Muscle layer of duodenum (tissue), 2 donors: ENCODE results near the gene GUCY2F.

Experiments
- H3K27ac ChIP-seq: one replicate; pipeline ENCODE4 v1.7.0; 2013; ENCODE audit warnings: mild to moderate bottlenecking, low read length
- H3K27me3 ChIP-seq: one replicate; pipeline ENCODE4 v1.7.0; 2013; ENCODE audit warnings: low read depth, mild to moderate bottlenecking, control low read depth, low read length
- H3K36me3 ChIP-seq, 2 donors: one replicate each; pipeline ENCODE4 v1.7.0; 2013; ENCODE audit warnings: low read length in 2 of 2, control low read depth in 1 of 2, mild to moderate bottlenecking in 1 of 2; ENCODE audit not compliant: insufficient read depth in 2 of 2, control insufficient read depth in 1 of 2
- H3K4me1 ChIP-seq, 2 donors: one replicate each; pipeline ENCODE4 v1.7.0; 2013; ENCODE audit warnings: low read length in 2 of 2, mild to moderate bottlenecking in 2 of 2, control low read depth in 1 of 2, moderate library complexity in 1 of 2; ENCODE audit not compliant: insufficient read depth in 2 of 2, control insufficient read depth in 1 of 2
- H3K4me3 ChIP-seq, 2 donors: one replicate each; pipeline ENCODE4 v1.7.0; 2013; ENCODE audit warnings: low read length in 2 of 2, low read depth in 1 of 2, mild to moderate bottlenecking in 1 of 2
- H3K9me3 ChIP-seq, 2 donors: one replicate each; pipeline ENCODE4 v1.7.0; 2013; ENCODE audit warnings: low read length in 2 of 2, control low read depth in 1 of 2, mild to moderate bottlenecking in 1 of 2; ENCODE audit not compliant: control insufficient read depth in 1 of 2
- donor health status: healthy.

Gene GUCY2F

DNA sequence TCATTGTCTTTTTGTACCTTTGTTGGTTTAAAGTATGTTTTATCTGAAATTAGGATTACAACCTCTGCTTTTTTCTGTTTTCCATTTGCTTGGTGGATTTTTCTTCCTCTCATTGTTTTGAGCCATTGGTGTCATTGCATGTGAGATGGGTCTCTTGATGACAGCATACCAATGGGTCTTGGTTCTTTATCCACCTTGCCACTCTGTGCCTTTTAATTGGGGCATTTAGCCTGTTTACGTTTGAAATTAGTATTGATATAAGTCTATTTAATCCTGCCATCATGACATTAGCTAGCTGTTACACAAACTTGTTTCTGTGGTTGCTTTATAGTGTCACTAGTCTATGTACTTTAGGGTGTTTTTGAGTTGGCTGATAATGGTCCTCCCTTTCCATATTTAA is 145.7 kb downstream of the GUCY2F start:
- no peak overlapping the region for H3K4me3 ChIP-seq
- H3K36me3 ChIP-seq: no peaks in the 10 kb centered on the region
- no peaks in the 10 kb centered on the region for H3K27me3 ChIP-seq
- no peak overlapping the region for H3K27ac ChIP-seq
- H3K4me1 ChIP-seq: no peaks in the 10 kb centered on the region
- peaks cover 0 to 11% of the 10 kb centered on the region in 2 donors for H3K9me3 ChIP-seq

DNA sequence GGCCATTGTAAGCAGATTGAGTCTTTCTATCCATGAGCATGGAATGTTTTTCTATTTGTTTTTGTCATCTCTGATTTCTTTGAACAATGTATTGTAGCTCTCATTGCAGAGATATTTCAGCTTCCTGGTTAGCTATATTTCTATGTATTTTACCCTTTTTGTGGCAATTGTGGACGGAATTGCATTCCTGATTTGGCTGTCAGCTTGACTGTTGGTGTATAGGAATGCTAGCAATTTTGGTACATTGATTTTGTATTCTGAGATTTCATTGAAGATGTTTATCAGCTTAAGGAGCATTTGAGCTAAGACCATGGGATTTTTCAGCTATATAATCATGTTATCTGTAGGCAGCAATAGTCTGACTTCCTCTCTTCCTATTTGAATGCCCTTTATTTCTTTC is 154.6 kb downstream of the GUCY2F start:
- no peaks in the 10 kb centered on the region for H3K27me3 ChIP-seq
- no peak overlapping the region for H3K4me3 ChIP-seq
- no peaks in the 10 kb centered on the region for H3K36me3 ChIP-seq
- no peaks in the 10 kb centered on the region for H3K4me1 ChIP-seq
- H3K9me3 ChIP-seq: no peaks in the 10 kb centered on the region
- no peak overlapping the region for H3K27ac ChIP-seq
